ENCODE measurements around the gene ACTG2. TPM values are rescaled to one million over a fixed set of nuclear protein-coding genes. Genes with fewer than 3 reads are reported as not detected.

ACTG2 gene
- total RNA-seq: 4.1 TPM in 2 replicates
- polyA plus RNA-seq: 107 and 600 TPM in 2 replicates
- polyA plus RNA-seq (2012): 118 and 780 TPM in 2 replicates
- 95.8 and 1,122 TPM in 2 replicates for polyA minus RNA-seq (ENCODE audit: low replicate concordance)

GRCh38 chr2:73892631-73893329 lies at the start of gene ACTG2:
Gene ACTG2, plus strand, starts transcription at chr2:73893008. Its CDS starts 8,304 bp downstream, at chr2:73901312.
- peak within 1 kb of the TSS; percentile 33 for H2AFZ ChIP-seq (ENCODE audit: low read length)
- H3K27me3 ChIP-seq (ENCODE audit: control insufficient read depth, insufficient read depth, low read length): no peaks in the 10 kb centered on the region
- peak within 1 kb of the TSS; percentile 28 to 53 (median 44) for H3K4me3 ChIP-seq (replicated peaks in 1 of 4; ENCODE audit: control extremely low read depth in 1 of 4, insufficient read depth in 1 of 4, low read depth in 3 of 4, low read length in 4 of 4)
- H3K27ac ChIP-seq (ENCODE audit: insufficient read depth, low read length): no peak within 1 kb of the TSS
- H3K36me3 ChIP-seq (ENCODE audit: control insufficient read depth, insufficient read depth, low read length): no peaks in the 10 kb centered on the region
- H3K79me2 ChIP-seq (ENCODE audit: control insufficient read depth, insufficient read depth, low read length): peaks cover 7% of the 10 kb centered on the region
- H4K20me1 ChIP-seq (ENCODE audit: control insufficient read depth, extremely low read depth, insufficient read depth, low read length): no peaks in the 10 kb centered on the region
- no peaks in the 10 kb centered on the region for H3K9me3 ChIP-seq (ENCODE audit: control insufficient read depth, insufficient read depth, low read depth, low read length)
- peak within 1 kb of the TSS; percentile 58 for H3K4me2 ChIP-seq (ENCODE audit: extremely low read depth, insufficient read depth, low read length)
- DNase-seq (ENCODE audit: low read depth in 2 of 2): peak; percentile 35 to 93
- H3K9ac ChIP-seq (ENCODE audit: insufficient read depth, low read length): no peak within 1 kb of the TSS
- H3K4me1 ChIP-seq (ENCODE audit: control insufficient read depth, extremely low read depth, insufficient read depth, low read length): peaks cover 22% of the 10 kb centered on the region
- TF ChIP-seq EZH2 (IDR thresholded peaks at IDR 0.05; ENCODE audit: low read length, missing control alignments): no peak
- TF ChIP-seq CTCF (conservative IDR thresholded peaks at IDR 0.05 in 1 of 2, IDR thresholded peaks at IDR 0.05 in 1 of 2; ENCODE audit: low read depth in 1 of 2, low read length in 2 of 2): no peak

DNA sequence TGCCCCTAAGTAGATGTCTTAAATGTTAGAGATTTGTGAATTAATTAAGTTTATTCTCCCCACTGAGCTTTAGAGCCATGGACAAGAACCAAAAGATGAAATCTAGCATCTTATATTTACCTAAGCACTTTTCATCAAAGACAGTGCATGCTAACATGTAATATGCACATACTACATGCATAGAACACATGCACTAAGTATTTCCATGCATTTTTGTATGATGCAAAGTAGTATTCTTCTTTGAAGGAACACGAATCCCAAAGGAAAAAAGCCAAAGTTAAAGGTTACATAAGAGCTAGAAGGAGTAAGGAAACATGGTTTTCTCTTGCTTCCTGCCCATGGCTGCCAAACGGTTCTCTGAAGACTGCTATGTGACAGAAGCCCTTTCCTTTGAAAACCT lies 48.7 kb upstream of the ACTG2 start:
- H3K27me3 ChIP-seq (ENCODE audit: control insufficient read depth, insufficient read depth, low read length): no peaks in the 10 kb centered on the region
- no peak overlapping the region for H3K4me3 ChIP-seq (replicated peaks in 1 of 4; ENCODE audit: control extremely low read depth in 1 of 4, insufficient read depth in 1 of 4, low read depth in 3 of 4, low read length in 4 of 4)
- H3K79me2 ChIP-seq (ENCODE audit: control insufficient read depth, insufficient read depth, low read length): no peaks in the 10 kb centered on the region
- no peaks in the 10 kb centered on the region for H4K20me1 ChIP-seq (ENCODE audit: control insufficient read depth, extremely low read depth, insufficient read depth, low read length)
- H3K4me2 ChIP-seq (ENCODE audit: extremely low read depth, insufficient read depth, low read length): no peak overlapping the region
- no peaks in the 10 kb centered on the region for H3K4me1 ChIP-seq (ENCODE audit: control insufficient read depth, extremely low read depth, insufficient read depth, low read length)
- no peaks in the 10 kb centered on the region for H3K9me3 ChIP-seq (ENCODE audit: control insufficient read depth, insufficient read depth, low read depth, low read length)
- no peak overlapping the region for H3K9ac ChIP-seq (ENCODE audit: insufficient read depth, low read length)
- H3K36me3 ChIP-seq (ENCODE audit: control insufficient read depth, insufficient read depth, low read length): peaks cover 7% of the 10 kb centered on the region
- no peak for DNase-seq (ENCODE audit: low read depth in 2 of 2)
- H3K27ac ChIP-seq (ENCODE audit: insufficient read depth, low read length): no peak overlapping the region
- no peak overlapping the region for H2AFZ ChIP-seq (ENCODE audit: low read length)
- TF ChIP-seq CTCF (conservative IDR thresholded peaks at IDR 0.05 in 1 of 2, IDR thresholded peaks at IDR 0.05 in 1 of 2; ENCODE audit: low read depth in 1 of 2, low read length in 2 of 2) (no peak), EZH2 (IDR thresholded peaks at IDR 0.05; ENCODE audit: low read length, missing control alignments) (no peak)

DNA sequence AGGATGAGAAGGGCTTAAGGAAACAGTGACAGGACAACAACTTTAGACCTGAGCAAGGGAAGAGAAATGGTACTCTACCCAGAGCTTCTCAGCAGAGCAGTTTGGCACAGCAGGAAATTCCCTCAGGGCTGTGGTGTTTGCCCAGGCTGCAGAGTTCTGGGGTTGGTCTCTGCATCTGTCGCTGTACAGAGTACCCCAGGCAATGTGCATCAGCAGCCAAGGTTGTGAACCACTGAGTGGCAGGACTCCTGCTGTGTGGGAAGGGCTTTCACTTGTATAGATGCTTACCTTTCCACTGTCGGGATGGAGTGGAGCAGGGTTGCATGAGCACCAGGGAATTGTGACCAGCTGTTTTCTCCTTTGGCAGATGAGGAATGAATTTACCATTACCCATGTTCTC lies 42.8 kb upstream of the ACTG2 start:
- TF ChIP-seq CTCF (conservative IDR thresholded peaks at IDR 0.05 in 1 of 2, IDR thresholded peaks at IDR 0.05 in 1 of 2; ENCODE audit: low read depth in 1 of 2, low read length in 2 of 2) (no peak), EZH2 (IDR thresholded peaks at IDR 0.05; ENCODE audit: low read length, missing control alignments) (no peak)
- Histone ChIP-seq H4K20me1 (ENCODE audit: control insufficient read depth, extremely low read depth, insufficient read depth, low read length) (no peaks in the 10 kb centered on the region), H3K4me3 (replicated peaks in 1 of 4; ENCODE audit: control extremely low read depth in 1 of 4, insufficient read depth in 1 of 4, low read depth in 3 of 4, low read length in 4 of 4) (no peak overlapping the region), H3K9ac (ENCODE audit: insufficient read depth, low read length) (no peak overlapping the region), H3K27ac (ENCODE audit: insufficient read depth, low read length) (no peak overlapping the region), H3K79me2 (ENCODE audit: control insufficient read depth, insufficient read depth, low read length) (no peaks in the 10 kb centered on the region), H3K9me3 (ENCODE audit: control insufficient read depth, insufficient read depth, low read depth, low read length) (no peaks in the 10 kb centered on the region), H3K4me2 (ENCODE audit: extremely low read depth, insufficient read depth, low read length) (no peak overlapping the region), H3K36me3 (ENCODE audit: control insufficient read depth, insufficient read depth, low read length) (peaks cover 8% of the 10 kb centered on the region), H2AFZ (ENCODE audit: low read length) (no peak overlapping the region), H3K4me1 (ENCODE audit: control insufficient read depth, extremely low read depth, insufficient read depth, low read length) (peaks cover 7% of the 10 kb centered on the region), H3K27me3 (ENCODE audit: control insufficient read depth, insufficient read depth, low read length) (no peaks in the 10 kb centered on the region)
- DNase-seq (ENCODE audit: low read depth in 2 of 2): no peak
